Psoas muscle (tissue), 8 donors: ENCODE results near the gene SMG6. TPM values are rescaled to one million over a fixed set of nuclear protein-coding genes. Genes with fewer than 3 reads are reported as not detected.

Experiments
- ATAC-seq, 4 donors: fragments of 200-7000 bp; cut with Tn5 transposase; one replicate each; pipeline ENCODE4 v1.9.1; 2020; ENCODE audit warnings: moderate library complexity in 3 of 4, mild to moderate bottlenecking in 2 of 4
- DNase-seq, 2 donors: peaks; one replicate each; pipeline ENCODE4 v3.0.0-alpha.2; 2020
- H3K27ac ChIP-seq: fragments of 200-600 bp; one replicate; pipeline ENCODE4 v1.8.0; 2022
- H3K27me3 ChIP-seq, 3 donors: fragments of 200-600 bp in 1 of 3; one replicate each; pipeline versions ENCODE4 v1.6.1 to v1.8.0; 2013 to 2022; ENCODE audit warnings: low read length in 2 of 3, mild to moderate bottlenecking in 2 of 3, moderate library complexity in 1 of 3; ENCODE audit not compliant: insufficient read depth in 3 of 3
- H3K36me3 ChIP-seq, 2 donors: fragments of 200-600 bp in 1 of 2; one replicate each; pipeline versions ENCODE4 v1.6.1 to v1.8.0; 2013 to 2022; ENCODE audit warnings: low read depth in 1 of 2, mild to moderate bottlenecking in 1 of 2, moderate library complexity in 1 of 2; ENCODE audit not compliant: insufficient read depth in 1 of 2
- H3K4me1 ChIP-seq: fragments of 200-600 bp; one replicate; pipeline ENCODE4 v1.8.0; 2022
- H3K4me3 ChIP-seq: fragments of 200-600 bp; one replicate; pipeline ENCODE4 v1.8.0; 2022; ENCODE audit warnings: mild to moderate bottlenecking
- H3K9me3 ChIP-seq: fragments of 200-600 bp; one replicate; pipeline ENCODE4 v1.8.0; 2022
- WGBS, 3 donors: extraction: QIAGEN DNeasy Blood & Tissue Kit; methylation state at CpG; one replicate each; pipeline versions ENCODE4 v1.1.6 to v1.1.7; 2013; 5-methylcytosine and 5-hydroxymethylcytosine counted together
- intact Hi-C, 2 donors: fragments of 100-400 bp; cut with DNase I; formaldehyde crosslinking; loops; one replicate each; pipeline versions ENCODE4 v1.11.0 to v1.14.2; 2022
- polyA plus RNA-seq, 3 donors: library from polyadenylated mRNA; stranded (reverse); fragments of 200-250 nt; gene quantifications; one replicate each; pipeline ENCODE4 v1.2.3, GENCODE V29; 2013
- total RNA-seq, 4 donors: library from RNA; stranded (reverse); fragmentation: NEBNext Ultra II Directional in 2 of 4; extraction: Animal tissue kit (Norgen Biotek cat#: 25700) in 2 of 4; gene quantifications; one replicate each; pipeline versions ENCODE4 v1.2.1 to v1.2.4, GENCODE V29; 2021 to 2023
- TF ChIP-seq, protein P1 (sequence below): fragments of 200-600 bp; IDR thresholded peaks from one replicate; pipeline ENCODE4 v1.8.0; 2022; ENCODE audit warnings: antibody characterized with exemption
- donor health status: healthy with polysubstance abuse.
- donor health status: DM: no; HTN: no; CAD: no; lungs with moderate emphysema.
- donor health status: Bipolar disorder and iron deficiency.
- donor health status: healthy.
- donor health status: DM: yes; HTN: yes; CAD: no.
- donor health status: DM: no; HTN: no; CAD: no.
- donor health status: DM: no; HTN: no; CAD: no.
- donor health status: DM: yes; HTN: yes; CAD: no.

Gene SMG6
- total and polyA plus RNA-seq, 7 donors = 9.4 to 24.1 (median 16.3) TPM

GRCh38 chr17:2212400-2212981 is 91.1 kb downstream of the SMG6 start:
- no peaks in the 10 kb centered on the region for H3K36me3 ChIP-seq
- no peaks in the 10 kb centered on the region for H3K9me3 ChIP-seq
- H3K4me3 ChIP-seq = no peak overlapping the region
- peak; percentile 70 to 75 for DNase-seq
- TF ChIP-seq, protein P1, sequence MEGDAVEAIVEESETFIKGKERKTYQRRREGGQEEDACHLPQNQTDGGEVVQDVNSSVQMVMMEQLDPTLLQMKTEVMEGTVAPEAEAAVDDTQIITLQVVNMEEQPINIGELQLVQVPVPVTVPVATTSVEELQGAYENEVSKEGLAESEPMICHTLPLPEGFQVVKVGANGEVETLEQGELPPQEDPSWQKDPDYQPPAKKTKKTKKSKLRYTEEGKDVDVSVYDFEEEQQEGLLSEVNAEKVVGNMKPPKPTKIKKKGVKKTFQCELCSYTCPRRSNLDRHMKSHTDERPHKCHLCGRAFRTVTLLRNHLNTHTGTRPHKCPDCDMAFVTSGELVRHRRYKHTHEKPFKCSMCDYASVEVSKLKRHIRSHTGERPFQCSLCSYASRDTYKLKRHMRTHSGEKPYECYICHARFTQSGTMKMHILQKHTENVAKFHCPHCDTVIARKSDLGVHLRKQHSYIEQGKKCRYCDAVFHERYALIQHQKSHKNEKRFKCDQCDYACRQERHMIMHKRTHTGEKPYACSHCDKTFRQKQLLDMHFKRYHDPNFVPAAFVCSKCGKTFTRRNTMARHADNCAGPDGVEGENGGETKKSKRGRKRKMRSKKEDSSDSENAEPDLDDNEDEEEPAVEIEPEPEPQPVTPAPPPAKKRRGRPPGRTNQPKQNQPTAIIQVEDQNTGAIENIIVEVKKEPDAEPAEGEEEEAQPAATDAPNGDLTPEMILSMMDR = no peak
- peaks cover 55% of the 10 kb centered on the region for H3K4me1 ChIP-seq
- H3K27me3 ChIP-seq = no peaks in the 10 kb centered on the region
- intact Hi-C loops = loop anchor here (5.0 kb wide), 1 partner anchor 35 kb away; no protein-coding TSS in a partner anchor
- WGBS, 3 donors = 24 to 56% (median 26%) methylated on average over 10 of the region's 10 CpGs
- peak overlapping the region; percentile 95 for H3K27ac ChIP-seq
- ATAC-seq = peak; percentile 45 to 72 (median 62)

DNA sequence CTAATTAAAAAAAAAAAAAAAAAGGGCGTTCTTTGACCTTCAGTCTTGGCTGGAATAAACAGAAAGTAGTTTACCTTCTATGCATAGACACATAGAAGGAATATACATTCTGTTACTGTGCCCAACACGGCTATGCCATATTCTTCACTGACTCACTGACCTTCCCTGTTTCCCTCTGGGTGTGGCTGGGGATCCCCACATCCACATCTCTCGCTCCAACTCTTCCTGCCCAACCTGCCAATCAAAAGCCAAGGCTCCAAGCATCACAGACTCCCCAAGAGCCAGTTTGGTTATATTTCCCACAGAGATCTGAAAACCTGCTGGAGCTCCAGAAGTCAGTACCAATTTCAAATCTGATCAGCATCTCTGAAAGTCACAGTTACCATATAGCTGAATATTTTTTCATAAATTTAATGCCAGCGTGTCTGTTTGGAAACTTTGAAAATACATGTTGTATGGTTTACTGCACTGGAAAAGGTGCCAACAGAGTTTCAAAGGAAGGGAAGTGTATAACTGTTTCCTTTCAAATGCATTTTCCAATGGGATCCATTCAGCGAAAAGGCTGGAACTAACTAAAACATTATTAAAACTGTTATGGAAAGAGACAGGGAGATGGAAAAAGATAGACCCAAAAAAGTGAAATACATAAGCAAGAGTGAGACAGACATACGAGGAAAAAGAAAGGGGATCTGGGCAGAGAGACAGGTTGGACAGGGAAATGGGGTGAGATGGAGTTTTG is 91.8 kb downstream of the SMG6 start:
- Histone ChIP-seq H3K27ac (peak overlapping the region; percentile 95), H3K36me3 (no peaks in the 10 kb centered on the region), H3K4me1 (peaks cover 61% of the 10 kb centered on the region), H3K9me3 (no peaks in the 10 kb centered on the region), H3K27me3 (no peaks in the 10 kb centered on the region), H3K4me3 (no peak overlapping the region)
- ATAC-seq = no peak
- no peak for DNase-seq
- 82 to 90% (median 85%) methylated on average over 6 of the region's 6 CpGs for WGBS, 3 donors
- intact Hi-C loops = loop anchor here (5.0 kb wide), 1 partner anchor 35 kb away; no protein-coding TSS in a partner anchor
- TF ChIP-seq, protein P1 = no peak

- peak overlapping the region; percentile 95 for H3K27ac ChIP-seq
- DNase-seq (no peak), ATAC-seq (no peak)
- H3K4me1 ChIP-seq = peaks cover 54% of the 10 kb centered on the region
- WGBS, 3 donors = 83 to 89% (median 84%) methylated on average over 2 of the region's 2 CpGs
- H3K9me3 ChIP-seq = no peaks in the 10 kb centered on the region
- intact Hi-C loops = loop anchor here (5.0 kb wide), 1 partner anchor 33 kb away; no protein-coding TSS in a partner anchor
- H3K27me3 ChIP-seq = no peaks in the 10 kb centered on the region
- TF ChIP-seq, protein P1 = no peak
- no peak overlapping the region for H3K4me3 ChIP-seq
- H3K36me3 ChIP-seq = no peaks in the 10 kb centered on the region
Measured at GRCh38 chr17:2210726-2211125, 92.9 kb downstream of the SMG6 start.

GRCh38 chr17:2207815-2208515 is 95.6 kb downstream of the SMG6 start:
- Histone ChIP-seq H3K9me3 (no peaks in the 10 kb centered on the region), H3K4me3 (no peak overlapping the region), H3K4me1 (peaks cover 39% of the 10 kb centered on the region), H3K36me3 (no peaks in the 10 kb centered on the region), H3K27me3 (no peaks in the 10 kb centered on the region), H3K27ac (peak overlapping the region; percentile 58)
- intact Hi-C loops = no loop called here
- ATAC-seq (peak; percentile 58 to 83 (median 71)), DNase-seq (no peak)
- TF ChIP-seq, protein P1 = no peak
- 47 to 65% (median 51%) methylated on average over 12 of the region's 12 CpGs for WGBS, 3 donors
